Measurements from ENCODE around the gene CFAP300. TPM values are rescaled to one million over a fixed set of nuclear protein-coding genes. Genes with fewer than 3 reads are reported as not detected.

The CFAP300 gene
- total RNA-seq, 1 experiment from 2014 or later, result 1.7 TPM

DNA sequence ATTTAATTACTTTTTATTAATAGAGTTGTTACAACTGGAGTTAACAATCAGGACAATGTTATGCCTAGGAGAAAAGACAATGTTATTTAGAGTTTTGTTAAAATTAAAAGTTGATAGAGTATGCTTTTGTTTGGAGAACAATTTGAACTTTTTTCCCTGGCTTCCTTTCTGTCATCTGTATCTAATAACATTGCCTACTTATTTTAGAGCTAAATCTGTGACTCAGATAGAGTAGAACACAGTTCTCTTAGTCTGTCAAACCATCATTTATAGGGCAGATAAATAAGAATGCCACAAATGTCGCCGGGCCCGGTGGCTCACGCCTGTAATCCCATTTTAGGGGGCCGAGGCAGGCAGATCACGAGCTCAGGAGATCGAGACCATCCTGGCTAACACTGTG, 34.1 kb downstream of the CFAP300 start:
- Histone ChIP-seq H2AFZ (ENCODE audit: low read length) (no peak overlapping the region), H3T11ph (ENCODE audit: low read length) (no peak overlapping the region), H2BK5ac (ENCODE audit: insufficient read length, low read length) (no peak overlapping the region), H2BK20ac (ENCODE audit: low read depth, low read length, poor library complexity, severe bottlenecking) (no peak overlapping the region), H3K23me2 (ENCODE audit: insufficient read length, low read depth, low read length, poor library complexity, severe bottlenecking) (no peaks in the 10 kb centered on the region), H4K20me1 (ENCODE audit: control insufficient read depth, insufficient read depth, insufficient read length) (no peaks in the 10 kb centered on the region), H2BK12ac (ENCODE audit: insufficient read length, low read depth, low read length) (no peak overlapping the region), H3K4me1 (ENCODE audit: insufficient read depth, low read length) (no peaks in the 10 kb centered on the region), H4K91ac (ENCODE audit: insufficient read length, low read depth, low read length) (no peak overlapping the region), H2BK120ac (ENCODE audit: low read depth, low read length, poor library complexity, severe bottlenecking) (no peak overlapping the region), H3K27me3 (ENCODE audit: insufficient read depth, low read length) (no peaks in the 10 kb centered on the region), H2AK5ac (ENCODE audit: insufficient read length, low read length) (no peak overlapping the region), H4K8ac (replicated peaks; ENCODE audit: insufficient read length, low read depth, low read length) (no peak overlapping the region), H3K18ac (ENCODE audit: insufficient read length, low read depth, low read length) (no peak overlapping the region), H3K79me2 (ENCODE audit: insufficient read depth, low read length) (no peaks in the 10 kb centered on the region), H3K4me2 (ENCODE audit: insufficient read depth, insufficient read length, low read length) (no peak overlapping the region), H3K9me3 (ENCODE audit: control insufficient read depth, low read depth, low read length) (no peaks in the 10 kb centered on the region), H3K79me1 (ENCODE audit: insufficient read depth, low read depth, low read length, poor library complexity, severe bottlenecking) (no peaks in the 10 kb centered on the region), H2BK15ac (ENCODE audit: low read depth, low read length) (no peak overlapping the region), H3K4ac (ENCODE audit: low read depth, low read length) (no peak overlapping the region), H4K5ac (ENCODE audit: insufficient read length, low read depth, low read length) (no peak overlapping the region), H3K56ac (ENCODE audit: insufficient read length, low read depth, low read length) (no peak overlapping the region), H3K23ac (ENCODE audit: insufficient read length, low read depth, low read length) (no peak overlapping the region), H3K14ac (ENCODE audit: insufficient read depth, low read length) (no peak overlapping the region), H3K9ac (ENCODE audit: extremely low read depth, insufficient read length, low read length) (no peak overlapping the region), H3K27ac (ENCODE audit: insufficient read length, low read depth, low read length) (no peak overlapping the region)
- no CpG with 5 or more reads among the region's 7 CpGs for WGBS (ENCODE audit: extremely low coverage, insufficient read length, low lambda C conversion rate)
- Mint-ChIP-seq H3K9me3 (no peaks in the 10 kb centered on the region), H3K4me3 (no peak overlapping the region), H3K36me3 (ENCODE audit: insufficient read depth in 1 of 3, low read depth in 3 of 3) (no peaks in the 10 kb centered on the region), H3K27ac (no peak overlapping the region; a peak in 1 of 7 replicates), H3K4me1 (peaks cover 2 to 3% of the 10 kb centered on the region in 2 experiments; a peak in 3 of 4 replicates), H3K27me3 (ENCODE audit: low read depth) (no peaks in the 10 kb centered on the region)
- DNase-seq, result no peak
- TF ChIP-seq, protein P1, sequence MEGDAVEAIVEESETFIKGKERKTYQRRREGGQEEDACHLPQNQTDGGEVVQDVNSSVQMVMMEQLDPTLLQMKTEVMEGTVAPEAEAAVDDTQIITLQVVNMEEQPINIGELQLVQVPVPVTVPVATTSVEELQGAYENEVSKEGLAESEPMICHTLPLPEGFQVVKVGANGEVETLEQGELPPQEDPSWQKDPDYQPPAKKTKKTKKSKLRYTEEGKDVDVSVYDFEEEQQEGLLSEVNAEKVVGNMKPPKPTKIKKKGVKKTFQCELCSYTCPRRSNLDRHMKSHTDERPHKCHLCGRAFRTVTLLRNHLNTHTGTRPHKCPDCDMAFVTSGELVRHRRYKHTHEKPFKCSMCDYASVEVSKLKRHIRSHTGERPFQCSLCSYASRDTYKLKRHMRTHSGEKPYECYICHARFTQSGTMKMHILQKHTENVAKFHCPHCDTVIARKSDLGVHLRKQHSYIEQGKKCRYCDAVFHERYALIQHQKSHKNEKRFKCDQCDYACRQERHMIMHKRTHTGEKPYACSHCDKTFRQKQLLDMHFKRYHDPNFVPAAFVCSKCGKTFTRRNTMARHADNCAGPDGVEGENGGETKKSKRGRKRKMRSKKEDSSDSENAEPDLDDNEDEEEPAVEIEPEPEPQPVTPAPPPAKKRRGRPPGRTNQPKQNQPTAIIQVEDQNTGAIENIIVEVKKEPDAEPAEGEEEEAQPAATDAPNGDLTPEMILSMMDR (conservative IDR thresholded peaks at IDR 0.05), result no peak
